HG03045 (cell line): Measurements from ENCODE around the gene FOXK2.
A peak's percentile ranks its signal among the peaks of the same experiment; 100 is the strongest.
"Not testable (repeated sequence)": the region's sequence is repeated elsewhere in the genome, so short reads cannot be mapped to it uniquely, and the experiment has no call there.

Source experiments
- ATAC-seq: cut with Tn5 transposase; IDR thresholded peaks from one replicate; pipeline ENCODE4 v1.9.1; 2021; ENCODE audit warnings: mild to moderate bottlenecking, moderate library complexity; ENCODE audit not compliant: unreplicated experiment

The FOXK2 gene

GRCh38 chr17:82494236-82495055 lies 25.1 kb upstream of the FOXK2 start:
- peak; percentile 47 for ATAC-seq

- no peak for ATAC-seq
Measured at GRCh38 chr17:82495844-82496528, 23.5 kb upstream of the FOXK2 start.

- peak; percentile 53 for ATAC-seq
Measured at GRCh38 chr17:82496529-82497434, 22.8 kb upstream of the FOXK2 start.

- ATAC-seq: peak; percentile 15
Measured at GRCh38 chr17:82497483-82498405, 21.8 kb upstream of the FOXK2 start.

- no peak for ATAC-seq
Measured at GRCh38 chr17:82502207-82502606, 17.3 kb upstream of the FOXK2 start.

GRCh38 chr17:82503094-82503727 lies 16.3 kb upstream of the FOXK2 start:
- ATAC-seq: no peak

GRCh38 chr17:82503728-82504308 lies 15.7 kb upstream of the FOXK2 start:
- ATAC-seq: no peak

GRCh38 chr17:82505296-82505695 lies 14.2 kb upstream of the FOXK2 start:
- no peak for ATAC-seq

- ATAC-seq: peak; percentile 87
Measured at GRCh38 chr17:82506402-82506801, 13.1 kb upstream of the FOXK2 start.

GRCh38 chr17:82507631-82508175 lies 11.8 kb upstream of the FOXK2 start:
- no peak for ATAC-seq

- ATAC-seq: not testable (repeated sequence)
Measured at GRCh38 chr17:82511642-82512041, 7.9 kb upstream of the FOXK2 start.

GRCh38 chr17:82513864-82514263 lies 5.7 kb upstream of the FOXK2 start:
- not testable (repeated sequence) for ATAC-seq

GRCh38 chr17:82517230-82517865 lies 2.2 kb upstream of the FOXK2 start:
- no peak for ATAC-seq

GRCh38 chr17:82519971-82520903 lies 705 bp downstream of the FOXK2 start:
- ATAC-seq: peak; percentile 27

- ATAC-seq: no peak
Measured at GRCh38 chr17:82524540-82524939, 5.0 kb downstream of the FOXK2 start.

GRCh38 chr17:82525712-82526111 lies 6.2 kb downstream of the FOXK2 start:
- no peak for ATAC-seq

- no peak for ATAC-seq
Measured at GRCh38 chr17:82527898-82528297, 8.4 kb downstream of the FOXK2 start.
